ENCODE measurements around the gene ZYG11A. TPM values are rescaled to one million over a fixed set of nuclear protein-coding genes. Genes with fewer than 3 reads are reported as not detected.
"Not testable (repeated sequence)": the region's sequence is repeated elsewhere in the genome, so short reads cannot be mapped to it uniquely, and the experiment has no call there.

ZYG11A gene
- total RNA-seq (0.50 and 0.77 TPM in 2 replicates), polyA plus RNA-seq (0.28 and 0.73 TPM in 2 replicates), polyA minus RNA-seq (ENCODE audit: low replicate concordance) (1.6 TPM in 1 of 2 replicates, not detected in the other)
- polyA plus RNA-seq (2012), result 0.28 and 0.68 TPM in 2 replicates

GRCh38 chr1:52842643-52843310 is at the start of gene ZYG11A:
Gene ZYG11A, plus strand, starts transcription at chr1:52842760. Its CDS starts 124 bp downstream, at chr1:52842884.
- no peaks in the 10 kb centered on the region for H3K79me2 ChIP-seq (ENCODE audit: control insufficient read depth, insufficient read depth, low read length)
- peak within 1 kb of the TSS; percentile 82 for H3K4me2 ChIP-seq (ENCODE audit: extremely low read depth, insufficient read depth, low read length)
- no peaks in the 10 kb centered on the region for H3K4me1 ChIP-seq (ENCODE audit: control insufficient read depth, extremely low read depth, insufficient read depth, low read length)
- DNase-seq (ENCODE audit: low read depth in 2 of 2), result peak; percentile 73 to 81
- peak within 1 kb of the TSS; percentile 42 for H3K9ac ChIP-seq (ENCODE audit: insufficient read depth, low read length)
- H3K27ac ChIP-seq (ENCODE audit: insufficient read depth, low read length), result peak within 1 kb of the TSS; percentile 28
- no peaks in the 10 kb centered on the region for H3K9me3 ChIP-seq (ENCODE audit: control insufficient read depth, insufficient read depth, low read depth, low read length)
- H2AFZ ChIP-seq (ENCODE audit: low read length), result peak within 1 kb of the TSS; percentile 90
- H3K27me3 ChIP-seq (ENCODE audit: control insufficient read depth, insufficient read depth, low read length), result no peaks in the 10 kb centered on the region
- peak; percentile 18 to 22 for TF ChIP-seq CTCF (conservative IDR thresholded peaks at IDR 0.05 in 1 of 2, IDR thresholded peaks at IDR 0.05 in 1 of 2; ENCODE audit: low read depth in 1 of 2, low read length in 2 of 2)
- TF ChIP-seq EZH2 (IDR thresholded peaks at IDR 0.05; ENCODE audit: low read length, missing control alignments), result no peak
- no peaks in the 10 kb centered on the region for H3K36me3 ChIP-seq (ENCODE audit: control insufficient read depth, insufficient read depth, low read length)
- H3K4me3 ChIP-seq (replicated peaks in 1 of 4; ENCODE audit: control extremely low read depth in 1 of 4, insufficient read depth in 1 of 4, low read depth in 3 of 4, low read length in 4 of 4), result peak within 1 kb of the TSS; percentile 56 to 61 (median 58)
- H4K20me1 ChIP-seq (ENCODE audit: control insufficient read depth, extremely low read depth, insufficient read depth, low read length), result no peaks in the 10 kb centered on the region

GRCh38 chr1:52793717-52794116 is 48.8 kb upstream of the ZYG11A start:
- not testable (repeated sequence) for H3K27me3 ChIP-seq (ENCODE audit: control insufficient read depth, insufficient read depth, low read length); H3K9ac ChIP-seq (ENCODE audit: insufficient read depth, low read length); H3K36me3 ChIP-seq (ENCODE audit: control insufficient read depth, insufficient read depth, low read length); H4K20me1 ChIP-seq (ENCODE audit: control insufficient read depth, extremely low read depth, insufficient read depth, low read length); H3K27ac ChIP-seq (ENCODE audit: insufficient read depth, low read length); H3K79me2 ChIP-seq (ENCODE audit: control insufficient read depth, insufficient read depth, low read length); H2AFZ ChIP-seq (ENCODE audit: low read length); H3K9me3 ChIP-seq (ENCODE audit: control insufficient read depth, insufficient read depth, low read depth, low read length); H3K4me2 ChIP-seq (ENCODE audit: extremely low read depth, insufficient read depth, low read length); H3K4me1 ChIP-seq (ENCODE audit: control insufficient read depth, extremely low read depth, insufficient read depth, low read length); H3K4me3 ChIP-seq (replicated peaks in 1 of 4; ENCODE audit: control extremely low read depth in 1 of 4, insufficient read depth in 1 of 4, low read depth in 3 of 4, low read length in 4 of 4); DNase-seq (ENCODE audit: low read depth in 2 of 2)

GRCh38 chr1:52795464-52795863 is 47.1 kb upstream of the ZYG11A start:
- no peaks in the 10 kb centered on the region for H3K79me2 ChIP-seq (ENCODE audit: control insufficient read depth, insufficient read depth, low read length)

More at GRCh38 chr1:52795464-52795863, 47.1 kb upstream of the ZYG11A start:
- no peaks in the 10 kb centered on the region for H3K27me3 ChIP-seq (ENCODE audit: control insufficient read depth, insufficient read depth, low read length)
- H3K9ac ChIP-seq (ENCODE audit: insufficient read depth, low read length), result no peak overlapping the region
- DNase-seq (ENCODE audit: low read depth in 2 of 2), result no peak
- H2AFZ ChIP-seq (ENCODE audit: low read length), result no peak overlapping the region
- H3K4me3 ChIP-seq (replicated peaks in 1 of 4; ENCODE audit: control extremely low read depth in 1 of 4, insufficient read depth in 1 of 4, low read depth in 3 of 4, low read length in 4 of 4), result no peak overlapping the region
- no peak overlapping the region for H3K27ac ChIP-seq (ENCODE audit: insufficient read depth, low read length)
- H3K4me2 ChIP-seq (ENCODE audit: extremely low read depth, insufficient read depth, low read length), result no peak overlapping the region
- TF ChIP-seq EZH2 (IDR thresholded peaks at IDR 0.05; ENCODE audit: low read length, missing control alignments) (no peak), CTCF (conservative IDR thresholded peaks at IDR 0.05 in 1 of 2, IDR thresholded peaks at IDR 0.05 in 1 of 2; ENCODE audit: low read depth in 1 of 2, low read length in 2 of 2) (no peak)
- no peaks in the 10 kb centered on the region for H3K4me1 ChIP-seq (ENCODE audit: control insufficient read depth, extremely low read depth, insufficient read depth, low read length)
- no peaks in the 10 kb centered on the region for H3K36me3 ChIP-seq (ENCODE audit: control insufficient read depth, insufficient read depth, low read length)
- no peaks in the 10 kb centered on the region for H4K20me1 ChIP-seq (ENCODE audit: control insufficient read depth, extremely low read depth, insufficient read depth, low read length)
- no peaks in the 10 kb centered on the region for H3K9me3 ChIP-seq (ENCODE audit: control insufficient read depth, insufficient read depth, low read depth, low read length)
